GM19455 (cell line): ENCODE results near the gene GRAMD1B.

Source experiments
- ATAC-seq: cut with Tn5 transposase; IDR thresholded peaks from one replicate; pipeline ENCODE4 v1.9.1; 2021; ENCODE audit not compliant: unreplicated experiment

GRAMD1B gene

DNA sequence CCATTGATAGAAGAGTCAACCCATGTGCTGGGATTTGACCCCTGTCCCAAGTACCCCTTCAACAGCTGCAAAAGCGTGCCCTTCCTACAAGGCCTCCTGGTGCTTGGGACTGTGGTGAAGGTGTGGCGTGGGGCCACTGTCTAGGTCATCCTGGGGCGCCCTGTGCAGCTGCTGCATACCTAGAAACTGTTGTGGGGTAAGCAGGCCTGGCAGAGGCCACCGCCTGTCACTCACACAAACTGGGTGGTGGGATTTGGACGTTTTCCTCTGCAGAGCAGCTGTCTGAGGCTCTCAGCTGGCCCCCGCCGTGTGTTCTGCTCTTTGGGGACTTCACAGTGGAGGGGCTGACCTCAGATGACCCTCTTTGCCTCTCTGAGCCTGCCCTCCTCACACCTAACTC, 154.7 kb downstream of the GRAMD1B start:
- ATAC-seq: no peak

DNA sequence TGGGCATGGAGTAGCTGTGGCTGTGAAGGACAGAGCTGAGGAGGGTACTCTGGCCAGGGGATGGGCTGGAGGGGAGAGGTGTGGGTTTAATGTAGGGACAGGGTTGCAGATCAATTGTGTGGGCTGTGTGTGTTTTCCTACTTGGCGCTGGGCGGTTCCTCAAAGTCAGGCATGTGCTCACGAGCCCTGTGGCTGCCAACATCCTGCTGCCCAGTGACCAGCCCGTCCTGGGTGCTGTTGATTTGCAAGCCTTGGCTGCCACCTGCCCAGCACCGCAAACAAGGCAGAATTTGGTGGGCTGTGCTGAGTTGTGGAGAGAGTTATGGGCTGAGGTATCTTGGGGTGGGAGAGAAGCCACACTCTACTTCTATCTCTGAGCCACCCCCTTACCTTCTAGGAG, 155.1 kb downstream of the GRAMD1B start:
- ATAC-seq: no peak

DNA sequence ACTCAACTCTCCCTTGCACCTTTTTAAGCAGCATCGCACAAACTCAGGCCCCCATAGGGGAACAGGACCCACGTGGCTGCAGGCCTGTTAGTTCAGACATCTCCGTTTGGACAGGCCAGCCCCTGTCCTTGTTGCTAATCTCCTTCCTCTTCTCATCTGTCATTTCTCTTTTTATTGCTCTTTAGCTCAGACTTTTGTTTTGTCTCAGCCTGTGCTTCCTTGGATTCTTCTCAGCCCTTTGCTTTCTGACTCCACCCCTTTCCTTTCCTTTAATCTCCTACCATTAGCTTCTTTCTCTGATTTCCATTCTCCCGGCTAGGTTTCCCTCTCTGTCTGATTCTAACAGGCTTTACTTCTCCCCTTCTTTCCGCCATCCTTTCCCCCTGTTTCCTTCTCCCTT, 155.6 kb downstream of the GRAMD1B start:
- no peak for ATAC-seq

DNA sequence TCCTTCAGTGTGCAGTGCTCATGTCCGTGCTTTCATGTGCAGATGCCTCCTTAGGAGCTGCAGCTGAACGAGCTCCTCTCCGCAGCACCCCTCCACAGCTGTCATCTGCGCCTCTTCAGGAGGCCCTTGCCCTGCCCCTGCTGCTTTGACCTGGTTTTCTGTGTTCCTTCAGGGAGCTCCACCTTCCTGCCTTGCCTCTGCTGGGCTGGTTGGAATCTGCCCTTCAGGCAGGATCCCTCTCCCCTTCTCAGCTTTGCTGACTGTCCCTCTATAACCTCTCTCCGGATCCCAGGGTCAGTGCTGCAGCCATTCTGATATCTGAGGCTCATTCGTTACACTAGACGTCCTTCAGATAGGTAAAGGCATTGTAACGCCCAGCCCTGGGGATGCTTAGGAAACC, 156.5 kb downstream of the GRAMD1B start:
- no peak for ATAC-seq

DNA sequence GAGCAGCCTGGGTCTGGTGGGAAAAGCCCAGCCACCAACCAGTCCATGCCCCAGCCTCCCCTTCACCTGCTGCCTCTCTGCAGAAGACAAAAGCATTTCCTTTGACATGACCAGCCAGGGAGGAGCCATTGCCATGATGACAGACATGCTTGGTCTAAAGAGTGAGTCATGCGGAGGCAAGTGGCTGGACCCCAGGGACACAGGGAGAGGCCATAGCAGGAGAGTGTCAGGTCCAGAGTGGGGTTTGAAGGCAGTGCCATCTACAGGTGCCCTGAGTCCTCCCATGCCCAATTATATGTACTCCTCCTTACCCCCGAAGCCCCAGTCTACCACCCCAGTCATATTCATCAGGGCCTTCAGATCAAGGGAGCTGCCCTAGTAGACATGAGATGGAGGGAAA, 157.0 kb downstream of the GRAMD1B start:
- no peak for ATAC-seq

DNA sequence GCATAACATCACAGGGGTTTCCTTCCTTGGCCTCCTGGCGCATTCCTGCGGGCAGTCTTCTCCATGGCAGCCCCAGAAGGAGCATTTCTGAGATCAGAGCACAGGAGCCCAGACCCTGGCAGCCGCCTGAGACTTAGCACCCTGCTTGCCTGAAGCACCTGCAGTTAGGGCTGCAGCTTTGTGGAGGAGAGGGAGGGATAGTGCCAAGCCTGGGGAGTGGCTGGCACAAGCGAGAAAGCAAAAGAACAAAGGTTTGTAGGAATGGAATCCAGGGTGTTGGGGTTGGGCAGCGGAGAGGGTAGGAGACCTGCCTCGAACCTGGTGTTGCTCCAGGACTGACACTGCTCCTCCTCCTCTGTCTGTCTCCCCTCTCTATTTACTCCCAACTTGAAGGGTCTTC, 157.5 kb downstream of the GRAMD1B start:
- ATAC-seq: no peak

DNA sequence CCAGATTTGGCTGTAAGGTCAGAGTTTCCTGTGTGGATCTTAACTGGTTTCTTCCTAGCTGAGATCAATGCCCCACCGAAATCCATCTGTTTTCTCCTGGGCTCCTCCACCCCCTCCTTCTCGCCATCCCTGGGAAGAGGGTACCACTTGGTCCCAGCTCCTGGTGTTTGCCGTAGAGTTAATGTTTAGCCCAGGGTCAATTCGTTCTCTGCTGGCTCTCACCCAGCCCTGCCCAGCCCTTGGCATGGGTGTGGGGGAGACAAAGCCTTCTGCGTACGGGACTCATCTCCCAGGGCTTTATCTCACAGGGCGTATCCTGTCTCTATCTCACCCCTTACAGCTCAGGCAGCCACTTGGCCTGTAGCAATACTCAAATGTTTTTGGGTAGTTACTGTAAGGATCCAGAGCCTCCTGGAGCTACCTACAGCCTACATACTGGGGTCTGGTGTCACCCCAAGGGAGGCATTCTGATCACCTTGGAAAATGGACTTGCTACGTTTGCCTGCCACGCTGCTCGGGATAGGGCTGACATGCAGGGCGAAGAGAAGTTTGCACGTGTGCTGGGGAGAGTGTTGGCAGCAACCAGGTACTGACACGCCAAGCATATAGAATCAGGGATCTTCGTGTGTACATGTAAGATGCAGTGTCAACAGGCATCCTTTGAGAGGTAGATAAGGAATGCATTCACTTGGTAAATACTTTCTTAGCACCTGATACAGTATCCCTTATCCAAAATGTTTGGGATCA, 158.2 kb downstream of the GRAMD1B start:
- no peak for ATAC-seq

DNA sequence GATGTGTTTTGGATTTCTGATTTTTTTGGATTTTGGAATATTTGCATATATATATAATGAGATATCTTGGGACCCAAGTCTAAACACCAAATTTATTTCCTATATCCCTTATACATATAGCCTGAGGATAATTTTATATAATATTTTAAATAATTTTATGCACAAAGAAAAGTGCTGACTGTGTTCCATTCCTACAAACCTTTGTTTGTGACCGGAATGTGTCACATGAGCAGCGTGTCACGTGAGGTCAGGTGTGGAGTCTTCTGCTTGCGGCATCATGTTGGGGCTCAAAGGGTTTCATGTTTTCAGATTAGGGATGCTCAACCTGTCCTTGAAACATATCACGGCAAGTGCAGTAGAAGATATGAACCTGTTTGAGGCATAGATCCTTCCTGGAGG, 158.8 kb downstream of the GRAMD1B start:
- no peak for ATAC-seq

DNA sequence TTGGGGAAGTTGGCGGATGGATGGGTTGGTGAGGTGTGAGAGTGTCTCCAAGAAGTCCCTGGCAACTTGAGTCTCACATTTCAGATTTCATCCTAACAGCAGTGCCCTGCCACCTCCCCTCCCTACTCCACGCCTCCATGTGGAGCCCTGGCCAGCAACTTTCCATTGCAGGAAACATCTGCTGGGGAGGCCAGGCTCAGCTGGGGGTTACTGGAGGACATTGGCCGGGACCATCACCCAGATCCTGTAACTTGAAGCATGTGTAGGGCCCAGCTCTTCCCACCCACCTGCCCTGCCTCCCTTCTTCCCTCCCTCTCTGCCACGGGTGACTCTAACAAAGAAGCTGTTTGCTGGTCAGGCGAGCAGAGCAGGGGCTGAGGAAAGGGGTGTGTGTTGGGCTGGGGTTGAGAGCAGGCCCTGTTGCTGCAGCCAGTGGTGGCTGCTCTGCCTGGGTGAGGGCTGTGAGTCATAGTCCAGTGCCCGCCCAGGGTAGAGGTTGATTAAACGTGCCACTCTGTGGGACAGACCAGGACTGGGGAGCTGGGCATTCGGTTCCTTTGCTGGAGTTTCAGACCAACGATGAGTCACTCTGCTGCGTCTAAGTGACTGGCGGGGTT, 160.3 kb downstream of the GRAMD1B start:
- no peak for ATAC-seq

DNA sequence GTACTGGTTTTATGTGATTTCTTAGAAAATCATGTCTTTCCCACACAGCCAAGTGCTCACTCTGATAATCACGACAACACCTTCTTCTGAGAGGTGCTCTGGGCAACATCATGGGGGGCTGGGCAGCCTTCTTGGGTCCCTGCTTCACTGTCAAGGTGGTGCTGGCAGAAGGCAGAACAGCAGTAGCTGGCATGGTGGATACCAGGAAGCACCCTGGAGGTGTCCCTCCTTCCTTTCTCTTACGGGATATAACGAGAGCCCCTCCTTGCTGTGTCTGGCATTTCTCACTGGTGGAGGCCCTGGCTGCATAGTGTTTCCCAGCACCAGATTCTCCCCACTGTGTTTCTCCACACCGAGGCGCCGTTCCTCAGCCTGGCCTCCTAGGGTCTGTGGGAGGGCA, 163.5 kb downstream of the GRAMD1B start:
- ATAC-seq: no peak

DNA sequence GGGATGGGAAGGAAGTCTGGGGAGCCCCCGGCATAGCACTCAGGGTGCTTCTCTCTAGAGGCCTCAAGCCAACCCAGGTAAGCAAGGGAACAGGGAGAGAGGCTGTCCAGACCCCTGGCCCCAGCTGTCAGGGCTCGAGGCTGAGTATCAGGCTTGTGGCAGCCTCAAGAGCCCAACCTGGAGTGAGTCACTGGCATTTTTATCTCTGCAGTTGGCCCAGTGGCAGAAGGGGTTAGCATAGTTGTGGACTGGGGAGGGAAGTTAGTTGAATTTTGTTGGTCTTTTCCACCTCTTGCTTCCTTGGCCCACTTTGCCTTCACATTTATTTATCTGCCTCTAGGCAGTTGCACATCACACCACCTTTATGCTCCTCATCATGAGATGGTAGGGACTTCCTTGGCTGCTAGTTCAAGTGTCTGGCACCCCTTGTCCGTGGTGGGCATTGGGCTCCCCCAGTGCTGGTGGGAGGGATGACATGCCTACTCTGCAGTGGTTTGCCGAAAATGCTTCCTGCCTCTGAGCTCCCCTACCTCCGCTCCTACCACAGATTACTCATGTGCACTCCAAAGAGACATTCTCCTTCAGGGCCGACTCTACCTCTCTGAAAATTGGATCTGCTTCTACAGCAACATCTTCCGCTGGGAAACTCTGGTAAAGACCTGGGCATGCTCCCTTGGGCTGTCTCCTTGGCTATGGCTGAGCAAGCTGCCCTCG, 164.3 kb downstream of the GRAMD1B start:
- ATAC-seq: no peak

DNA sequence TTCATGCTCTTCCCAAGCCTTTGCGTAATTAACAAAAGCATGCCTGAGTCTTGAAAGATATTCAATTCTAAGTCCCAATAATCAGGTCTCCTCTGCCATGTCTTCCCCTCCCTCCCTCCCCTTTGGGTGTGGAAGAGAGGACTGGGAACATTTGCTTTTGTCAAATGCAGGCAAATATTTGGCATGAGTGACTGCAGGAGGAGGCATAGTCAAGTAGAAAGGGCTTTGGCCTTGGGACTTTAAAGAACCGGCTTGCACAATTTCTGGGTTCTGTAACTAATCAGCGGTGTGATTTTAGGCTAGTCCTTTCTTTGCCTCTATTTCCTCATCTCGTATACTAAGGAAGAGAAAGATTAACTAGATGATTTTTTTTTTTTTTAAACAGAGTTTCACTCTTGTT, 164.9 kb downstream of the GRAMD1B start:
- no peak for ATAC-seq

DNA sequence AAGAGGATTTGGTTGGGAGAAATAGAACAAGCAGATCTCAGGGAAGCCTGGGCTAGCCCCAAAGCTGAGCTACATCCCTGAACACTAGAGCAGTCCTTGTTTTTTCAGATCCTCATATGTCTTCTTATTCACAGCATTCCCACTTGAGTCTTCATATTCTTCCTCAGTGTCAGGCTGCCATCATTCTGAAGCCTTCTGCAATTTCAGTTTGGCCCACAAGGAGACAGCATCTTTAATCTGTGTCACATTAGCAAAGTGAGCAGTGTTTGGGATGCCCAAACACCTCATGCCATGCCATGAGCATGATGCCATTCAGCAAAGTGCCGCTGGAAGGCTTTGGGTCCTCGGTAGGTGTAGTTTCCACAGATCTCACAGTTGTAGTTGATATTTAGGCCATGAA, 167.8 kb downstream of the GRAMD1B start:
- ATAC-seq: no peak

DNA sequence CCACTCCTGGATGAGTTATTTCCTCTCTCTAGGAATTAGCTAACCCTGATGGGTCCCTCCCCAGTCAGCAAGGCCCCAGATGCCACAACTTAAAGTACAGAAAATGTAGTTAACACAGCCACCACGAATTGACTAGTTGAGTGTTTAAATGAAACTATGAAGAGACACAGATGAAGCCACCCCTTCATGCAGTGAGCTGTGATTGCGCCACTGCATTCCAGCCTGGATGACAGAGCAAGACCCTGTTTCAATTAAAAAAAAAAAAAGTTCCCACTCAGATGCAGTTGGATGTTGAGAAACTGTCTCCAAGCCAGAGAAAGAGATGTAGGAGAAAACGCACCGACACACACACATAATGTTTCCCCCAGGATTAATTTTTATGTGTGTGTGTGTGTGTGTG, 171.1 kb downstream of the GRAMD1B start:
- no peak for ATAC-seq

DNA sequence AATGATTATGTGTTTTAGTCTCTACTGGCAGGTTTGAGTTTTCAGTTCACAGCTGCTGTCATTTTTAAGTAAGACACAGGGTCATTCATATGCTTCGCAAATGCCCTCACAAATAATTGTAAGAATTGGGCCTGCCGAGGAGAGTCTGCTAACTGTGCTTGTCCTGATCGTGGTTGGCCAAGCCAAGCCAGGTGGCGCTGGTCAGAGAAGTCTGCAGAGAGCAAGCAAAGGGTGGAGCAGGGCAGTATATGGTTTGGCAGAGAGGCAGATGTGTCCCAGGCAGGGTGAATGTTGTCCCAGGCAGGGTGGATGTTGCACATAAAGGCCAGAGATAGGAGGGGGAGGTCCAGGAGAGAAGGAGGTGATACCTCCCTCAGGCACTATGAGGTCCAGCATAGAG, 171.7 kb downstream of the GRAMD1B start:
- ATAC-seq: no peak

DNA sequence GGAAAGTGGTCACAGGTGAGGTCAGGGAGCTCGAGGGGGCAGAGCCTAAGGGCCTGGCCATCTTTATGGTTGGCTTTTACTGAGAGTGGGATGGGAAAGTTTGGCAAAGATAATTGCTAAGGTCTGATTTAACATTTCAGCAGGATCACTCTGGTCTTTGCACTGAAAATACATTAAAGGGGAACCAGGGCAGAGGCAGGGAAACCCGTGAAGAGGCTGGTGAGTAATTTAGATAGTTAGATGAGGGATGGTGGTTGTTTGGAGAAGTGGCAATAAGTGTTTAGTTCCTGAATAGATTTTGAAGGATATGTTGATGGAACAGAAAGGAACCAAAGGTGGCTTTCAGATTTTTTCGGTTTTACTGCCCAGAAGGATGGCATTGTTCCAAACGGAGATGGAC, 173.6 kb downstream of the GRAMD1B start:
- no peak for ATAC-seq

DNA sequence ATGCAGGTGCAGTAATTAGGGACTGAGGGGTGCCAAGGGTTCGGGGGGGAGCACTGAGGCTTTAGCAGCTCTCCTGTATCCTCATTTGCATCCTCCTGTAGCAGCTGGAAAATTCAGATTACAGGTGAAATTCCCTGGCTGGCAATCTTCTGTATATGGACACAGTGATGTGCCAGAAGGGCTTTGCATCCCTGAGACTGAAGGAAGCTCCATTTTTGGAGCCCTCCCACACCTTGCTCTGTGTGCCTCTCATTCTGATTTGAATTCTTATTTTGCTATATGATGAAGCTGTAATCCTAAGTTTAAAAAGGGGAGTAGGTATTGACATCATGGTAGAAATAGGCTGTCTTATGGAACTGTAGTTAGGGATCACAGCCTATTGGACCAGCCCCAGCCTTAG, 177.7 kb downstream of the GRAMD1B start:
- no peak for ATAC-seq

DNA sequence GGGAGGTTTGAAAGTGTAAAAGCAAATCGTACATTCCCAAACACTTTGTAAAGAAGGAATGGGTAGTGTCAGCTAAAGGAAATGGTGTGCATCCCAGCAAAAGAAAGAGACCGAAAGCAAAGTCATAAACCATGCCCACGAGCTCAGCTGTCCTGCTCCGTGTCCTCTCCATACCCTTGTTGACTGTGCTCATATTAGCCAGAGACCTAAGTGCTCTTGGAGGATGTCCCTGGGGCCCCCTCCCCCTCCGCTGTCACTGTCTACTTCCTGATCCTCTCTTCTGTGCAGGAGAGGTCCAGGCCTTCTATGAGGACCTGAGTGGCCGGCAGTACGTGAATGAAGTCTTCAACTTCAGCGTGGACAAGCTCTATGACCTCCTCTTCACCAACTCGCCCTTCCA, 178.3 kb downstream of the GRAMD1B start:
- no peak for ATAC-seq

DNA sequence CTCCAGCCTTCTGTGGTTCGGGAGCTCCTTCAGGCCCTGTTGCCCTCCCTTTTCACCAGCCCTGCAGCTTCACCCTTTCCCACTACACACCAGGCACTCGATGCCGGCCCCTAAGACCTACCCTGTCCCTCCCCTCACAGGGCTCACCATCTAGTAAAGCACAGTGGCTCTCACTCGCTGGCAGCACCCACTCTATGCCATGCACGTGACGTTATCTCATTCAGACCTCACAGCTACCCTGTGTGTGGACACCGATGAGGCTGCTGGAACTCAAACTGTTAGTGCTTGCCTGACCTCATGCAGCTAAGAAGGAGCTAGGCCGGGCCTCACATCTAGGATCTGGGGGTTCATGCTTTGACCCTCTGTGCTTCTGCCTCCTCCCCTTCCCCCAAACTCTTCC, 178.9 kb downstream of the GRAMD1B start:
- no peak for ATAC-seq

DNA sequence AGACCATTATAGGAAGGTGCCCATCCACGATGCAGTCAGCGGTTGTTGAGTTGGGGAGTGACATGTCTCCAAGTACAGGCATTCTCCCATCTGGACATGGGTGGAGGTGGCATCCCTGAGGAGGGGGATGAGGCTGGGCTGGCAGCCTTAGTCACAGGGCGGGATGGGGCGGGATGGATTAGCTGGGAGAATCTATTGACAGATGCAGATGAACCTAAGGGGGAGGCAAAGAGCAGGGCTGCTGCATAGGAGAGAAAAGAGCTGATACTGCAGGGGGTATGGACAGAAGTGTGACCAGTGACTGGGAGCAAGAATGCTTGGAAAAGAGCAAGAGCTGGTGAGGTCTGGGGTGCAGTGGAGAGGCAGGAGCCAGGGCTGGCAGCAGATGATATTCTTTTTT, 181.6 kb downstream of the GRAMD1B start:
- ATAC-seq: no peak

DNA sequence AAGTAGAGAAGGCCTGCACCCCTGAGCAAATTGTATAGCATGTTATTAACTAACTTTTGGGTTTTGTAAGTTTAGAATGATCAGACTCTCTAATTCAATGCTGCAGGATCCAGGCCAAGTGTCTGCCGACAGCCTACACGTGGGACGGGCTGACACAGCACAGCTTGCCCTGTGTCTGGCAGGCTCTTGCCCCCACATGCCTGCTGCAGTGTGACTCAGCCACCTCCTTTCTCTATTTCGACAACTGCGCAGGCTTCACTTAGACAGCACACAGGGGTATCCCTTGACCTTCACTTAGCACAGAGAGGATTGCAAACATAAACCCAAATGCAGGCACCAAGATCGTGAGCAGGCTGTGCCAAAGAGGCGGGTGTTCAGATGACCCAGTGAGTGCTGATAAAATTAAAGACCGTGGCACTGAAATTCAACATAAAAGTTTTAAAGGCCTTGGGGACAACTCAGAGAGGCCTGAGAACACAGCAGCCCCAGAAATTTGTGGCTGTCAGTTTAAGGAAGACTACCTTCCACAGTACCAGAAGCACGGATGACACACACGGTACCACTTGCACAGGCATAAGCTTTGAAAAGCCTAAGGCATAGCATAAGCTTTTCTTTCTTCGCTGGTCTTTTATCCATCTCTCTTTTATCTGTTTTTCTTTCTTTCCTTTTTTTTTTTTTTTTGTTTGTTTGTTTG, 186.6 kb downstream of the GRAMD1B start:
- ATAC-seq: no peak

DNA sequence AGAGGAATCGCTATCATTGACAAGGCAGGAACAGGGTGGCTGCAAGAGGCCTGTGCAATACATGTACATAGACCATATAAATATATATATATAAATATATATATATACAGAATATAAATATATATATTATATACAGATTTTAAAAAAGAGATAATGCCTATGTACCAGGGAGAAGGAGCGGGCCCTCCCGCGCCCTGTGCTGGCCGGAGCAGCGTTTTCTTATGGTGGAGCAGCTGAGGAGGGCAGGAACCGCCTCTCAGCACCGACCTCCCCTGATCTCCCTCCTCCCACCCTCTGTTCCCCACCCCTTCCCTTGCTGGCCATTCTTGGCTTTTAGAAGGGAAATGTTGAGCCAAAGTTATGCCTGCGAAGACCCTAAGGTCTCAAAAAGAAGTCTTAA, 192.5 kb downstream of the GRAMD1B start:
- no peak for ATAC-seq
